ENCODE measurements around the gene ABCB10.

DNA sequence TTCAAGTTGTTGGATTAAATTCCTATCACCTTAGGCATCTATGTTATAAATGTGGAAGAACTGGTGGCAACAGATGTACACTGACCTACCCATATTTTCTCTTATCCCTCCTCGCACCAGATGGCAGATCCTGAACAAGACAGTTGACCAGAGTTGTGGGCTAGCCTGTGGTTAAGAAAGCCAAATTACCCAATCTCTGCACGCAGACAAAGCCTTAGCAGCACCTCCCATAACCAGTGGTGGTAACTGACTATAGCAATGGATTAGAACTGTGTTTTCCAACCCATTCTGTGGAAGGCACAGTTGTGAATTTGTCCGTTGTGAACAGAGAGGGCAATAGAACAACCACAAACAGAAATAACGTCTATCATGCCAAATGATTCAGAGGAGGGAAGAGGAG lies 20.6 kb downstream of the ABCB10 start:
- no peak for TF ChIP-seq CTCF (IDR thresholded peaks at IDR 0.05)
- TF ChIP-seq POLR2A (IDR thresholded peaks at IDR 0.05), result no peak
